ENCODE results near the gene PLEKHA1.

- TF ChIP-seq REST (IDR thresholded peaks at IDR 0.05; ENCODE audit: insufficient read depth in 1 of 2, low read depth in 2 of 2, low read length in 2 of 2) (no peak), SIN3A (IDR thresholded peaks at IDR 0.05; ENCODE audit: borderline replicate concordance, insufficient read depth, low read length) (no peak), POLR2AphosphoS5 (IDR thresholded peaks at IDR 0.05; ENCODE audit: low read depth, low read length) (no peak), TAF1 (IDR thresholded peaks at IDR 0.05; ENCODE audit: borderline replicate concordance, insufficient read depth, low read length) (no peak), FOXP2 (optimal IDR thresholded peaks at IDR 0.05; ENCODE audit: borderline replicate concordance, extremely low read depth, extremely low read length, insufficient read depth) (no peak)
Observed at GRCh38 chr10:122419876-122420623, 45.5 kb downstream of the PLEKHA1 start.

All from PFSK-1 (cell line).